AG20443 (cell line): ENCODE data around the gene HMGCS2.
"Not testable (repeated sequence)": the region's sequence is repeated elsewhere in the genome, so short reads cannot be mapped to it uniquely, and the experiment has no call there.

ENCODE experiments used
- DNase-seq: peaks from one replicate; pipeline ENCODE4 v3.0.0; 2012; ENCODE audit warnings: low spot score, mixed read lengths

Gene HMGCS2

DNA sequence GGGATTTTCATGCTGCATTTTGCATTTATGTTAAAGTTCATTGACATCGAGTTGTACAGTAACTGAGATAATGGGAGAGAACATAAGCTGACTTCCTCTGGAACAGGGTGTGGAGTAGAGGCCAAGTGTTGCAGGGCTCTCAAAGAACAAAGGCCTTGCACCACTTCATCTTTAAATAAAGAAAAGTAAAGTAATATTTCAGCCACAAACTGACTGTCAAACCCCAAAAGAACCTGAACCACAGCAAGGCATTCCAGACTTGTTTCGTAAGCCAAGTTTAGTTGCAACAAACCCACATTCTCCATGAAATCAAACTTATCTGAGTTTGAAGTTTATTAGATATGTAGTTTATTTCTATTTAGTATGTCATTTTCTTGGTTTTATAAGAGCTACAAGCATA, 19.1 kb upstream of the HMGCS2 start:
- no peak for DNase-seq

DNA sequence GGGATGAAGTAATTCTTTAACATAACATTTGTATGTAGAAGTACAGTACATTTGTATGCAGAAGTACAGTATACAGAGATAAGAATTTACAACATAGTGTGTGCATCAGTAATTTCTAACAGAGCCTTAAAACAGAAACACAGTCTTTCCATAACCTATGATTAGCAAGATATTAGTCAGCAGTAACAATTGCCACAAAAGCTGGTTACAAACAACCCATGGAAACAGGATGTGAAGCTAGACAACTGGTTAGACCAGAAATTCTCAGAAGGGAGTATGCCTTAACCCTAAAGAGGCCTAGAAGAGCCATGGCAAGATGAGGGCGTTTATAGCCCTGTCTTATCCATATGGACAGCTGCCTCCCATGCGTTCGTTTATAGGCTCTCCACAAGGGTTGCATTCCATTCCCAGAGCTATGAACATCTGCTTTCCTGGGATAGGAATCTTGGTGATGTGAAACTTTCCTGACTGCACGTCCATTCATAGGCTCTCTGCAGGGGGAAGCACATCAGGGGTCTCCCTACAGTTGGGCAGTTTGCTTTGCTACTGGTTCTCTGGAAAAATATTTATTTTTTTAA, 17.9 kb upstream of the HMGCS2 start:
- DNase-seq: not testable (repeated sequence)

DNA sequence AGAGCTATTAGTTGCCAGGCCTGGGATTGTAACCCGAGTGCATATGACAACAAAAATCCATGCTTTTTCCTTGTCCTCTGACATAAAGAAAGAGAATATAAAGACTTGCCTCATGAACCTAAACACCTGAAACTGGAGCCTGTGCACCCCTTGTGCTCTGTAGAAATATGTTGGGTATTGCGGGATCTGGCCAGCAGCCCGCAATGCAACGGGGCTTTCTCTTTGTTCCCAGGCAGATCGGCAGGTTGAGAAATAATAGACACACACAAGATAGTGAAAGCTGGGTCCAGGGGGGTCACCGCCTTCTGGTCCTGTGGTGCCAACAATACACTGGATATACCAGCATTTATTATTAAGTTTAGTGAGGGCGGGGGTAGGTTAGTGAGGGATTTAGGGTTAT, 17.3 kb upstream of the HMGCS2 start:
- not testable (repeated sequence) for DNase-seq

DNA sequence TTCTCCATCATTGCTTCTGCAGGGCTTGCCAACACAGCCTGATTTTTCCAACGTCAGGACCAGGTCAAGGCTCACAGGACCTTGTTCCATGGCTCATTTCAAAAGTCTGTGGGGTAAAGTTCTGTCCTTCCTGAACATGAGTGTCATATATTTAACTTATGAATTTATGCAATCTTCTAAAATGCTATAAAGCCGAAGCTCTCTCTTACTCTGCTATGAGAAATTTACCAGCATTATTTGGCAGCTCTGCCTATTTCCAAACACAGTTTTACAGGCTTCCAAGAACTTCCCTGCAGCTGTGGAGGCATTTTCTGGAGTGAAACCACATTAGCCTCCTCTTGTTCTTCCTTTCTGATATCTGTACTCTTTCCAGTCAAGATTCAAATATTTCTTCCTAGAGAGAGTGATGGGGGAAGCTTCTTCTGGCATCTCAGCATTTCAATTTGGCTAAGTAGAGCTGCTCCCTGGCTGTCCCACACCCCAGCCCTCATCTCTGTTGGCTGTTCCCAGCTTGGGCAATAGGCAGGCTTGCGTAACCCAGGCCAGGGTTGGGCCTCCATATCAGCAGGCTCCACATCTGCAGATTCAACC, 15.6 kb upstream of the HMGCS2 start:
- peak; percentile 71 for DNase-seq

DNA sequence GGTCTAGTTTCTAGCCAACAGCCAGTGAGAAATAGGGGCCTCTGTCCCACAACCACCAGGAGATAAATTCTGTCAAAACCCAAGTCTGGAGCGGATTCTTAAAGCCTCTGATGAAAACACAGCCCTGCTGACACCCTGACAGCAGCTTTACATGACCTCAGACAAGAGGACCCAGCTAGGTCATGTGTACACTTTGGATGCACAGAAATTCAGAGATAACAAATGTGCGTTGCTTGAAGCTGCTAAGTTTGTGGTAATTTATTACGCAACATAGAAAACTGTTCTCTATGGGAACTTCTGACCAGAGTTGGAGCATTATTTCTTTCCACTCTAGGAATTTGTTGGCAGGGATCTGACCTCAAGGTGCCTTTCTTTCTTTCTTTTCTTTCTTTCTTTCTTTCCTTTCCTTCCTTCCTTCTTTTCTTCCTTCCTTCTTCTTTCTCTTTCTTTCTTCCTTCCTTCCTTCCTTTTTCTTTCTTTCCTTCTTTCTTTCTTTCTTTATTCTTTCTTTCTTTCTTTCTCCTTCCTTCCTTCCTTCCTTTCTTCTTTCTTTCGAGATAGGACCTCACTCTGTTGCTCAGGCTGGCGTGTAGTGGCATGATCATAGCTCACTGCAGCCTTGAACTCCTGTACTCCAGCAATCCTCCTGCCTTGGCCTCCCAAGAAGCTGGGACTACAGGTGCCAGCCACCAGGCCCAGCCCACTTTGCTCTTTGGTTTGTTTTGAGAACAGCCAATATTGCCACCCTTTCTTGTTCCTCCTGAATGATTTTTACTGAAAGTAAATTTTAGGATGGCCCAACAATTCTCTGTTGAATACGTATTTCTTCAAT, 14.9 kb upstream of the HMGCS2 start:
- no peak for DNase-seq

DNA sequence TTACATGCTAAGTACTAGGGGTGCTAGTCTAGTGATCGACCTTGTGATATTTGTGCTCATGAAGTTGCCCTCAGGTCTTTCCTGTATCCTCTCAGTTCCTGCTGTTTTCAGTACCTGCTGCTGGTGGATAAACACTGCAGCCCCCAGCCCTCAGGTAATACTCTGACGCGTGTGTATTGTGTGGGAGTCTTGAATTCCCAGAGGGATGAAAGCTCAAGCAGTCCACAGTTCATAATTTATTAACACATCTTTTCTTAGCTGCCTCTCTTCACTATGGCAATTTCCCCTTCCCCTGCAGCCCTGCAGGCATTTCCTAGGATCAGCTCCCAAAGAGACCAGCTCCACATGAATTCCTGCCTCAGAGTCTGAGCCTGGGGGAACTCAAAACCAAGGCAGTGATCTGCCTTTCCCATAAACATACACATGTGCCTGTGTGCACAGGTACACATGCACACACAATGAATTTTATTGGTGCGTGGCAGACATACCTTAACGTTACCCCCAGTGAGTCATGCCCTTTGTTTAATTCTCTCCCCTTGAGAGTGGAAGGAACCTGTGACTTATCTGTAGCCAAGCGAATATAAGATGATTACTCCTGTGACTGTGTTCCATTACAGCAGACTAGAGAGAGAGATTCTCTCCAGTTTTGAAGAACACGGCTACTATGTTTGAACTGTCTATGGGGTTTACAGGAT, 14.1 kb upstream of the HMGCS2 start:
- no peak for DNase-seq

DNA sequence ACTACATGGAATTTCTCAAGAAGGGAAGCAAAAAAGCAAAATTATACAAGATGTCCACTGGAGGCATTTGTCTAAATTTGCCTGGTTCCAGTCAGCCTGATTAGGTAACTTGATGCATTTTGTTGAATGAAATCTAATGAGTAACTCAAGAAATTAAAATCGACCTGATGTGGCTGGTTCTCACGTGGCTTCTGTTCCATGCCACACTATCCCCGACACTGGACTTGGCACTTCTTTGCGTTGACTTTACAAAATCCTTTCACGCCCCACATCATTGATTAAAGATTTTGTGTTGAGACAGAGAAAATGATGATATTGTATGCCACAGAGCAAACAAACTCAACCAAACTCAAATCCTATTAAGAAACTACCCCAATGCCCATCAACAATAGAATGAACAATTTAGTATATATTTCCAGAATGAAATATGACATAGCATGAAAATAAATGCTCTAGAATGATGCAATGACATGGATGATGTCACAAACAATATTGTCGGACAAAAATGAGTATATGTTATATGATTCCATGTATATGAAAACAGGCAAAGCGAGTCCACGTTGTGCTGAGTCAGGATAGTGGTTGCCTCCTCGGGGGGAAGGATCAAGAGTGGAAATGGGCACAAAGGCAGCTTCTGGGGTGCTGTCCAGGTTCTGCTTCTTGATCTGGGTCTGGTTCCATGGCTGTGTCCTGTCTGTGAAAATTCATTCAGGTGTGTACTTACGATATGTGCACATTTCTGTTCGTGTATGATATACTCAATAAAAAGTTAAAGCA, 12.9 kb upstream of the HMGCS2 start:
- no peak for DNase-seq

DNA sequence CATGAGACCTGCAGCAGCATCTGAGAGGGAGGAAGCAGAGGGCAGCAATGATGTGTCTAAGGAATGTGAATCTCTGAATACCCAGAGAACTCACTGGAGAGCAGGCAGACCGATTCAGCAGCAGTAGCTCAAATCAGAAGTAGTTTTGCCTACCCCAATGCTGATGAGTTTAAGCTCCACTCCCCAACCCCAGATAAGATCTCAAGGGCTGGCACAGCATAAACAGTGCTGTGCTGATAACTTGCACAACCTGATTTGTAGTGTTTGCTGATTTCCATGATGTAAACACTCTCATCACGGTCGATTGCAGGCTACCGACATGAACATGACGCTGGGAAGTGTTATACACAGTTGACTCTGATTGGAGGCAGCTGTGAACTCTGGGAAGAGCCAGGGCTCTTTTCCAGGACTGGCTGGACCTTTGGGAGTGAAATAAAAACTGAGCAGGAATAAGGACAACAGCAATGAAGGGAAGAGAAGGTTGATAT, 11.2 kb upstream of the HMGCS2 start:
- DNase-seq: peak; percentile 53

DNA sequence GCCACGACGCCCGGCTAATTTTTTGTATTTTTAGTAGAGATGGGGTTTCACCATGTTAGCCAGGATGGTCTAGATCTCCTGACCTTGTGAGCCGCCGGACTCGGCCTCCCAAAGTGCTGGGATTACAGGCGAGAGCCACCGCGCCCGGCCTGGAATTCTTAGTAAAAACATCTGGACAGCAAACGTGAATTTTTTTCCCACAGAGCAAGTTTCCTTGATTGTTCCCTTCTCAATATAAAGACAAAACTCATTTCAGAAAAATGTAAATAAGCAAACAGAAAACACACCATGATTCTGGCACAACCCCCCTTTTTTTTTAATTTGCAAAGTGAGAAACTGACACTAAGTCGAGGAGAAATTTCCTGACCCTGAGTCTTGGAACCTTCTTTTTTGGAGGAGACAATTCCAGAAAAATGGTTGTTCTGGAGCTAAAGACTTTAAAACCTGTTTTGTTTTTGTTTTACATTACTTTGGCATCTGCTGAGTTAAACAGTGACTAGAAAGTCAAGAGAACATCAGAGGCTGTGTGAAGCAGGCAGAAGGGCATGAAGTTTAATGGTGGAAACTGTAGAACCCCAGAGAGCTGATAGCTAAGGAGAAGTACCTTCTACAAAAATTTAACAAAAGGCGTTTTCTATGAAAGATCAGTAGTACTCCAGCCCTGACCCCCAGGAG, 10.3 kb upstream of the HMGCS2 start:
- no peak for DNase-seq

DNA sequence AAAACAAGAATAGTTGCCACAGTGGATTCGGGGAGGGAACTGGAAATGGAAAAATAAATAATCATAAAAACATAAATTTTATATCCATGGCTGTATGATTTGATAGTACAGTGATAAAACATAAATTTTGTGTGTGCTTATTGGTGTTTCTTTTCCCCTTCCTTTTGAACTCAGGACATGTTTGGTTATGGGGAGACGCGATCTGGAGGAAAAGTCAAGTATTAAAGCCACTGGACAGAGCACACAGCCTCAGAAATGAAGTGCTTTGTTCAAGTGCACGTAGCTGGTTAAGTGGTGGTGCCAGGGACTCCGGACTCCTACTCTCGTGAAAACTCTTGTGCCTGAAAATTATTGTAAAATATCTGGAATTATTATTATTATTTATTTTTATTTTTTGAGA, 9.7 kb upstream of the HMGCS2 start:
- DNase-seq: no peak

DNA sequence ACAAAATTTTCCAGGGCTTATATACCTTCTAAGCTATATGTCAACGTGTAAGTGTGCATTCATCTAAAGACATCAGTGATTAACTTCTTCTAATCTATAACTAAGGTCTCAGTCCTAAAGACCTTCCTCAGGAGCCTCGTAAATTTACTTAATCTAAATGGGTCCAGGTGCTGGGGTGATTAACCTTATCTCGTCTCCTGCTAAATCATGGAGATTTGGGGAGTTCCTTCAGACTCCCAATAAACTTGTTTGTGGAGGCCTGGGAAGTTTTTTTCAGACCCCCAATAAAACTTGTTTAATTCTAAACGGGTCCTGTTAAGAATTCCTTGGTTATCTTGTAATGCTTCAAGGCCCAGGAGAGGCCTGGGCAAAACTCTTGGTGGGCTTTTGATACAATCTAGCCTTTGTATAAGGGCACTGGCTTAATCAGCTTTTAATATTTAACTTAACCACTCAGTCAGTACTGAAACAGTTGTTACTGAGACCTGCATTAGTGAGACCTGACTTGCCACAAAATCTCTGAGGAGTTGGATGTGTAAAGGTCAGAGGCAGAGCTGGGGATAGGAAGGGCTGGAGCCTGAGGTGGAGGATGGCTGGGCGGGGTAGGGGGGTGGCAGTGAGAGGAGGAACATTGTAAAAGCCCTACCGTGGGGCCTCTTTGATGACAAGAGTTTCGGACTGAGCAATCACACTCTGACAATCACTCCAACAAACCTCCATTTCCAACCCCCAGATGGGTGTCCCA, 6.2 kb upstream of the HMGCS2 start:
- DNase-seq: no peak

DNA sequence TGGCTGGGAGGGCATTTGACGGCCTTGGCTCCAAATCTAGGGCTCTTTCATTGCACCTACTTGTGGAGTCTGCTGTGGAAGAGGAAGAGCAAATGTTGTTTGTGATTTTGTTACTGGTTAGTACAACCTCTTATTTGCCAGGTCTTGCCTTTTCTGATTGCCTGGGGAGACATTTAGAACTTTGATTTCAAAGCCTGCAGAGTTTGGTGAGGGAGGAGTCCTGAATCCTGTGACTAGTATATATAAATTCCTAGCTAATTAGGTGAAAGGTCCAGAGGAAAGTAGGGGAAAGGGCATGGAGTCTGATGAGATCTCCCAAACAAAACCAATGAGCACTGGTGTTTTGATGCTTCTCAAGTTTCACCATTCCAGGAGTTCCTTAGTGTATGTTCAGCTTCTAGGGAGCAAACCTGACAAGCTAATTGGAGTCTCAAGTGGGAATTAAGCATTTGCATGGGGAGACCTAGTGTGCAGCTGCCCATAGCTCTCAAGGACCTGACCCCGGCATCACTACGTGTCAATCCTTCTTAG, 5.1 kb upstream of the HMGCS2 start:
- peak; percentile 47 for DNase-seq

DNA sequence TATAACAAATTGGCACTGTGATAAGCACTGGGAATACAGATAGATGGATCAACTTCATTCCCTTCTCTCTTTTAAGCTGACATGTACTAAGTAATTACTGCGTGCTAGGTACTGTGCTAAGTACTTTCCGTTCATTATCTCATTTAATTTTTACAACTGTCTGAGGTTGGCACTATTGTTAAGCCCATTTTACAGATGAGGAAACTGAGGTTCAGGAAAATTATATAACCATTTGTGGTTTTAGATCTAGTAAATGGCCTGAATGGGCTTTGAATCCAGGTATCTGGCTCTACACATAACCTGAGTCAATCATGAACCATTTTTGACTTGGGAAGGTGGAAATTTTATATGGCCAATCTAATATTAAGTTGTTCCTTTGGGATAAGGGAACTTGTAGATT, 3.6 kb upstream of the HMGCS2 start:
- DNase-seq: no peak

DNA sequence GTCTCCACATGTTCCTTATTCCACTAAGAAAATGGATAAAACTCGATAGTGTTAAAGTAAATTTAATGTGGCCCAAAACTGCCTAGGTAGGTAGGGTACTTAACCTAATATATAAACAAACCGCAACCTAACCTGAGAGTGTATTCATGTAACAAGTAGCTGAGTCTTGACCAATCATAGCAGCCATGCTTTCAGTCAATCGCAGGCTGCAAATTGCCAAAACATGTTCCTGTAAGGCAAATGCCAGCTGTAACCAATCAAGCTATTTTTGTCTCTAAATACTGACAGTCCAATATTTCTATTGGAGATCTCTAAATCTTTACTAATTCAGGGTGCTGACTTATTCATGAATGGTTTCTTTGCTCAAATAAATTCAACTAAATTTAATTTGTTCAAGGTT, 3.1 kb upstream of the HMGCS2 start:
- no peak for DNase-seq

DNA sequence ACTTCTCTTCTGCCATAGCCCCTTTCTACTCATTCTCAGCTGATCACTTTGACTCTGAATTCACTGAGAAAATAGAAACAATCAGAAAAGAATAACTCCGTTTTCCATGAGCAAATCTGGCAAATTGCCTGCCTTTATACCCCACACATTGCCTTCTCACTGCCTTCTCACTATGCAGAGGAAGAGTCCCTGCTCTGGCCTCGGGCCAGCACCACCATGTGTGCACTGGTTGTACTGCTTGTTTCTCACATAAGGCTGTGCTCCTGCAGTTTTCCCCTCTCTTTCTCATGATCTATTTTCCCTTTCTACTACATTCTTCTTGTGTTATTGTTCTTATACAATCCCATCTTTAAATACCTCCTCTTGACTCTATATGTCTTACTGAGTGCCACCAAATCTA, 2.3 kb upstream of the HMGCS2 start:
- DNase-seq: no peak

DNA sequence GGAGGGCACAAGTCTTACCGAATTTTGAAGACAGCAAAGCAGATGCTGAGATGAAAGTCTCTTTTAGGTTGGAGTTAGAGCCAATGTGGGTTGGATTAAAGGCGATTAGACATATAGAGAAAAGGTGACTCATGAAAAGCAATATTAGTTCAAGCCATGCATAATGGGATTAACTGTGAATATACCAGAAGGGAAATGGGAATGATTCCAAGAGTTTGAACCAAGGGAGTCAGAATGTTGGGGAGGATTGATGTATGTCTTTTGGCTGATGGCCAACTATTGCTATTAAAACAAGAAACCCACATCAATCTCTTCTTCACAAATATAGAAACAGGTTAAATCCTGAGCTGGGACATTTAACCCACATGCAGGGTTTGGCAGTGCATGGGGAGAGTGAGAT, 1.2 kb downstream of the HMGCS2 start:
- no peak for DNase-seq

DNA sequence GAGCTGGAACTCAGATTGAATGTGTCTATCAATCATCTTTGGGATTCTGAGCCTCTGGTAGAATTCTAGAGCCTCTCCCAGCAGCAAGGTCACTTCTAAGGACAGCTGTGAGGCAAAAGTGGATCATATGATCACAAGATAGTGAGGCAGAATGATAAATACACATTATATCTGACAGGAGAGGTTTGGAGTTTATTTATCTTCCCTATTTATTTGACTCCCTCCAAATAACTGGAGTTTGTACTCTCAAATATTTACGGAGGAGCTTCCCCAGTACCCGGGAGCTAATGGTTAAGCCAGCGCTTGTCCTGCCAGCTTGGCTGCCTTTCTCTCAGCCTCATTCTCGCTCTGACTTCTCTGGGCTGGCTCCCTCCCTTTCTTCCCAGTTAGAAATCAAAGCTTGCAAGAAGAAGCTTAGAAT, 2.3 kb downstream of the HMGCS2 start:
- no peak for DNase-seq

DNA sequence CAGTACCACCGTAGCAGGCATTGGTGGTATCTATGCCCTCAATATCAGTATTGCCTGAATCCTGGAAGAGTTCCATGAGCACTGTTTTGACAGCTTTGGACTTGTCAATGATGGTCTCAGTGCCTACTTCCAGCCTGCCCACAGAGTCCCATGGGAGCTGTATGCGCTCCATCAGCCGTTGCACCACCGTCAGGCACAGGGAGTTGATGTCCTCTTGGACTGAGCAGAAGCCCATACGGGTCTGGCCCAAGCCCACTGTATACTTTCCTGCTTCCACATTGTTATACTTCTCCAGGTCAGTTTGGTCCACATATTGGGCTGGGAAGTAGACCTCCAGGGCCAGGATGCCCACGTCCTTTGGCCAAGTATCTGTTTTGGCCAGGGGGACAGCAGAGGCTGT, 4.5 kb downstream of the HMGCS2 start:
- no peak for DNase-seq

DNA sequence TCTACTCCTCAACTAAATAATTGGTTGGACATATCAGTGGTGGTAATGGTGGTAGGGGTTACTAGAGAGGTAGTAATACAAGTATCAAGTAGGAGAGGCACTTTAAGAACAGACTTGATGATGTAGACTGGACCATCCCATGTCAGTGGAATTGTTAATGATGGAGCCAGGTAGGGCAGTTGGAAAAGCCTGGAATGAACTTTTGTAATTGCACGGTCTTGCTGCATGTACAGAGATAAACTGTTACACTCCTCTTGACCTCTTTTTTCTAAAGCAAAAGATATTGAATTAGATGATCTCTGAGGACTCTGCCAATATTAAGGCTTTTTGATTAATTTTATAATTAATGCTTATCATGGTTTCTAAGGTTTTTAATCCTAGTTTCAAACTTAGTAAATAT, 5.8 kb downstream of the HMGCS2 start:
- no peak for DNase-seq

DNA sequence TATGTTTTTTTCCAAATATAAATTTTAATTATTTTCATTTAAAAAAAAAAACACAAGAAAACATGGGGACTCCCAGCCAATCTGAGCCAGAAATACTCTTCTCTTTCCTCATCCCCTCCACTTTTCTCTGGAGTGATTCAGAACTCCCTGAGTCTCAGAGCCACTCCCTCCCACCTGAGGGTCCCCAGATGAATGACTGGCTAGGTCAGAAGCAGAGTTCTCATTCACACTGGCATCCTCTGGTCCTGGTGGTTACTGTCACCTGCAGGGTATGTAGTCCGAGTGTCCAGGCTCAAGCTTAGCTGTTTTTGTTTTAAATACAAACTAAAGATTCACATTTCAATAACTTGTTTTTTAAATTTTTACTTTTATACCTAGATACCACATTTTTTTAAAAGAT, 6.3 kb downstream of the HMGCS2 start:
- no peak for DNase-seq
